C4-2B (cell line): ENCODE results near the gene ADCY2.

Experiments
- ZFX ChIP-seq: fragments of 450-650 bp; IDR thresholded peaks from 2 replicates; pipeline ENCODE4 v1.6.1; 2017
- TF ChIP-seq, protein P1 (sequence below): fragments of 450-650 bp; conservative IDR thresholded peaks from 2 replicates; pipeline ENCODE4 v1.5.1; 2017; ENCODE audit warnings: mild to moderate bottlenecking

GRCh38 chr5:7764452-7764851, 368.5 kb downstream of the ADCY2 start:
- TF ChIP-seq, protein P1, sequence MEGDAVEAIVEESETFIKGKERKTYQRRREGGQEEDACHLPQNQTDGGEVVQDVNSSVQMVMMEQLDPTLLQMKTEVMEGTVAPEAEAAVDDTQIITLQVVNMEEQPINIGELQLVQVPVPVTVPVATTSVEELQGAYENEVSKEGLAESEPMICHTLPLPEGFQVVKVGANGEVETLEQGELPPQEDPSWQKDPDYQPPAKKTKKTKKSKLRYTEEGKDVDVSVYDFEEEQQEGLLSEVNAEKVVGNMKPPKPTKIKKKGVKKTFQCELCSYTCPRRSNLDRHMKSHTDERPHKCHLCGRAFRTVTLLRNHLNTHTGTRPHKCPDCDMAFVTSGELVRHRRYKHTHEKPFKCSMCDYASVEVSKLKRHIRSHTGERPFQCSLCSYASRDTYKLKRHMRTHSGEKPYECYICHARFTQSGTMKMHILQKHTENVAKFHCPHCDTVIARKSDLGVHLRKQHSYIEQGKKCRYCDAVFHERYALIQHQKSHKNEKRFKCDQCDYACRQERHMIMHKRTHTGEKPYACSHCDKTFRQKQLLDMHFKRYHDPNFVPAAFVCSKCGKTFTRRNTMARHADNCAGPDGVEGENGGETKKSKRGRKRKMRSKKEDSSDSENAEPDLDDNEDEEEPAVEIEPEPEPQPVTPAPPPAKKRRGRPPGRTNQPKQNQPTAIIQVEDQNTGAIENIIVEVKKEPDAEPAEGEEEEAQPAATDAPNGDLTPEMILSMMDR: no peak
- TF ChIP-seq ZFX: no peak
